Testis (tissue), 2 donors: ENCODE data around the gene SLC6A9.

ENCODE experiments used
- CTCF ChIP-seq, 3 experiments: fragments of 450-650 bp in 2 of 3; fragments of 200-600 bp in 1 of 3; sonication (generic) in 1 of 3; IDR thresholded peaks; one replicate each; pipeline ENCODE4 v1.5.1; 2016 to 2019; ENCODE audit warnings: antibody characterized with exemption in 3 of 3, mild to moderate bottlenecking in 2 of 3, moderate library complexity in 1 of 3
- POLR2A ChIP-seq: fragments of 450-650 bp; IDR thresholded peaks from one replicate; pipeline ENCODE4 v1.6.1; 2017; ENCODE audit warnings: antibody characterized with exemption, mild to moderate bottlenecking, moderate library complexity

GRCh38 chr1:44034423-44034822, 3.2 kb upstream of the SLC6A9 start:
- no peak for TF ChIP-seq CTCF (IDR thresholded peaks at IDR 0.05)
- no peak for TF ChIP-seq POLR2A
